ENCODE results near the gene ENHO. TPM values are rescaled to one million over a fixed set of nuclear protein-coding genes. Genes with fewer than 3 reads are reported as not detected.

The ENHO gene
- total RNA-seq, 1 donor from 2014 or later: 5.5 TPM

DNA sequence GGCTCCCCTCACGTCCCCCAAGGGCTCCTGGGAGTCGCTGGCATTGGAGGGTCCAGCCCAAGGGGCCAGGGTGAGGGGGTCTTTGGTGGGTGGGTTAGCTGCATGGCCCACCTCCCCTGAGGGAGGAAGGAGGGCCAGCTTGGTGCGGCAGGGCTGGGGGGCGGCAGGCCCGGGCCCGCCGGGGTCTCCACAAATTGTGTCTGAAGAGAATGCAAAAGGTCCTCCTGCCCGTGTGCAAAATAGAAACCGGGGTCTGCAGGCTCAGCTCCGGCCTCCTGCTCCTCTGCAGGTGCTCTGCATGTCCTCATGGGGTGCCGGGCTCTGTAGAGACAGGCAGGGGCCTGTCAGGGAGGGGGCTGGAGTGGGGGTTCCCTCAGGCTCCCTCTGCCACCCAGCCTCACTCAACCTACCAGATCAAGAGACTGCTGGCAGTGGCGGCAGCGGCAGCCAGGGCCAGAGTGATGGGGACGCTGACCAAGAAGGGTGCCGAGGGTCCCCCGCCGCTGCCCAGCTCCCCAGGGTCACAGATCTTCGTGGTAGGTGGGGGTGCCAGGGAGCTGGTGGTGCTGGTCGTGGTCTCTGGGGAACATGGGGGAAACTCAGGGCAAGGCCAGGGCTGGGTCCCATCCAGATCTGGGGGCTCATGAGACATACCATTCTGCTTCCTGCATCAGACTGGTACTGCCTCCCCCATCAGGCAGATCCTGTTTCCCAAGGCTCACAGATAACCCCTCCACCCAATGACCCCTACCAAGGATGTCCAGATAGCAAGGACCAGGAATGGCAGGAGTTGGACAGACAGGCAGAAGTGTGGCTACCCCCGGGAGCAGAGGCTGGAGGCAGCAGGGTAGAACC lies 29.2 kb upstream of the ENHO start:
- DNase-seq (ENCODE audit: extremely low spot score, unreplicated experiment): no peak
- TF ChIP-seq, protein P1, sequence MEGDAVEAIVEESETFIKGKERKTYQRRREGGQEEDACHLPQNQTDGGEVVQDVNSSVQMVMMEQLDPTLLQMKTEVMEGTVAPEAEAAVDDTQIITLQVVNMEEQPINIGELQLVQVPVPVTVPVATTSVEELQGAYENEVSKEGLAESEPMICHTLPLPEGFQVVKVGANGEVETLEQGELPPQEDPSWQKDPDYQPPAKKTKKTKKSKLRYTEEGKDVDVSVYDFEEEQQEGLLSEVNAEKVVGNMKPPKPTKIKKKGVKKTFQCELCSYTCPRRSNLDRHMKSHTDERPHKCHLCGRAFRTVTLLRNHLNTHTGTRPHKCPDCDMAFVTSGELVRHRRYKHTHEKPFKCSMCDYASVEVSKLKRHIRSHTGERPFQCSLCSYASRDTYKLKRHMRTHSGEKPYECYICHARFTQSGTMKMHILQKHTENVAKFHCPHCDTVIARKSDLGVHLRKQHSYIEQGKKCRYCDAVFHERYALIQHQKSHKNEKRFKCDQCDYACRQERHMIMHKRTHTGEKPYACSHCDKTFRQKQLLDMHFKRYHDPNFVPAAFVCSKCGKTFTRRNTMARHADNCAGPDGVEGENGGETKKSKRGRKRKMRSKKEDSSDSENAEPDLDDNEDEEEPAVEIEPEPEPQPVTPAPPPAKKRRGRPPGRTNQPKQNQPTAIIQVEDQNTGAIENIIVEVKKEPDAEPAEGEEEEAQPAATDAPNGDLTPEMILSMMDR (conservative IDR thresholded peaks at IDR 0.05): no peak
- Mint-ChIP-seq H3K27me3 (peaks cover 26% of the 10 kb centered on the region), H3K27ac (no peak overlapping the region), H3K9me3 (no peaks in the 10 kb centered on the region), H3K4me3 (no peak overlapping the region), H3K4me1 (ENCODE audit: unreplicated experiment) (peaks cover 18% of the 10 kb centered on the region), H3K36me3 (peaks cover 5% of the 10 kb centered on the region)

DNA sequence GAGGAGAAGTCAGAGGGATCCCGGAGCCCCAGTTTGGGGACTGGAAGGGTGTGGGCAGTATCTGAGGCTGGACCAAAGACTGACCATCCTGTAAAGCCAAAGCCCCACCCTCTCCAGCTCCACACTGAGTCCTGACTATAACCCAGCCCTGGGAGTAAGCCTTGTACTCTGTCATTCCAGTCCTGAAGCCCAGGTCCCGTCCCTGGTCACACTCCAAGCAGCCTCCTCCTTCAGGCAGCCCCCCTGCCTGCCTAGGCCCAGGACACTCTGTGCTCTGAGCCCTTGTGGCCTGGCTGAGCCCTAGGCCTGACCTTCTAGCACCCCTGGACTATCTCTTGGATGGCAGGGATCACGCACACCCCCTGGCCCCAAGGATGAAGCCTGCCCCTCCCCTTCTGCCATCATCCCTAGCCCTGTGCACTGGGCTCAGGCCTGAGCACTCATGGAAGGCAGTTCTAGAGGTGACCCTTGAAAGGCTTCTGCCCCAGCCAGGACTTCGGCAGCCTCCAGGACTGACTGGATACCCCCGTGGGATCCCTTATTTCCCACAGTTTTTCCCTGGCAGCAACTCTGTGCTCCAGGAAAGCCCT lies 28.0 kb upstream of the ENHO start:
- Mint-ChIP-seq H3K27ac (no peak overlapping the region), H3K4me1 (ENCODE audit: unreplicated experiment) (peaks cover 9% of the 10 kb centered on the region), H3K27me3 (peaks cover 24% of the 10 kb centered on the region), H3K4me3 (no peak overlapping the region), H3K36me3 (peaks cover 5% of the 10 kb centered on the region), H3K9me3 (no peaks in the 10 kb centered on the region)
- TF ChIP-seq, protein P1 (conservative IDR thresholded peaks at IDR 0.05): no peak
- DNase-seq (ENCODE audit: extremely low spot score, unreplicated experiment): no peak

DNA sequence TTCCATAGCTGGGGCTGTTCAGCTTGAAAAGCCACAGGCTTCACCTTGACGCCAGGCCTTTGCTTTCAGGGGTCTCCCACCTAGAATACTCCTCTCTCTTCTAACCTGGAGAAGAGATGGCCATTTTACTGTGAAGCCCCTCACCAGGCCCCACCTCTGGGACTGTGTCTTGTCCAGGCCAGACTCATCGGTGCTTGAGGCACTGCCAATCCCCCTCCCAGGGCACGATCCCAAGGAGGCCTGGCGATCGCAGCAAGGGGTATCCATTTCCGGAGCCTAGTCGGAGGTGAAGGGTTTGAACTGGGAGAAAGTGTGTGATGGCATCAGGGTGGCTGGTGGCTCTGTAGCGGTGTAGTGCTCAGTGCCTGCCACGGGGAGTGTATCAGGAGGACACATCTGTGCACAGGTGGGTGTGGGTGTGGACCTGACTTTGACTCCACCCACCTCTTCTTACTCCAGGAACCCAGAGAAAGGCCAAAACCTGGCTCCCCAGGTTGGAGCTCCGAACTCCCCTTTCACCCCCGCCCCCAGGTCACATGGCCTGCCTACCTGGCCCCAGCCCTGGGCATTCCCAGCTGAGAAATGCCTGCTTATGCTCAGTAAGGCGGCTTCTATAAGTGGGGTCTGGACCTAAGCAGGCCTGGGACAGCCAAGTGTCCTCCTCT lies 27.4 kb upstream of the ENHO start:
- Mint-ChIP-seq H3K36me3 (peaks cover 5% of the 10 kb centered on the region), H3K4me1 (ENCODE audit: unreplicated experiment) (peaks cover 8% of the 10 kb centered on the region), H3K9me3 (no peaks in the 10 kb centered on the region), H3K4me3 (no peak overlapping the region), H3K27ac (no peak overlapping the region), H3K27me3 (peaks cover 31% of the 10 kb centered on the region)
- DNase-seq (ENCODE audit: extremely low spot score, unreplicated experiment): no peak
- TF ChIP-seq, protein P1 (conservative IDR thresholded peaks at IDR 0.05): no peak

DNA sequence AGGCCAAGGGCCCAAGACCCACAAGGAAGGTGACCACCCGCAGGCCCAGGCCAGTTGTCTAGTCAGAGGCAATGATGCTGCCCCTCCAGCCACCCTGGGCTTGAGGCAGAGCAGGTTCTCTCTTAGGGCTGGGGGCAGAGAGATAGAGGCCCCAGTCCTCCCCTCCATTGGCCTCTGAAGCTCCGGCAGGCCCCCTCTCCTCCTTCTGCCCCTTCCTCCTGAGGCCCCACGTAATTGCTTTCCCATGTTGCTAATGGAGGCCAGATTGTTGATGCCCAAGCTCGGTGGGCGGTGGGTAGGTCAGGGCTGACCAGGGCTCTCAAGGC lies 26.6 kb upstream of the ENHO start:
- peaks cover under 1% of the 10 kb centered on the region for H3K4me1 Mint-ChIP-seq (ENCODE audit: unreplicated experiment)
- H3K27me3 Mint-ChIP-seq: peaks cover 39% of the 10 kb centered on the region
- H3K4me3 Mint-ChIP-seq: no peak overlapping the region
- H3K9me3 Mint-ChIP-seq: no peaks in the 10 kb centered on the region
- no peaks in the 10 kb centered on the region for H3K36me3 Mint-ChIP-seq
- TF ChIP-seq, protein P1 (conservative IDR thresholded peaks at IDR 0.05): no peak
- no peak for DNase-seq (ENCODE audit: extremely low spot score, unreplicated experiment)
- H3K27ac Mint-ChIP-seq: no peak overlapping the region

DNA sequence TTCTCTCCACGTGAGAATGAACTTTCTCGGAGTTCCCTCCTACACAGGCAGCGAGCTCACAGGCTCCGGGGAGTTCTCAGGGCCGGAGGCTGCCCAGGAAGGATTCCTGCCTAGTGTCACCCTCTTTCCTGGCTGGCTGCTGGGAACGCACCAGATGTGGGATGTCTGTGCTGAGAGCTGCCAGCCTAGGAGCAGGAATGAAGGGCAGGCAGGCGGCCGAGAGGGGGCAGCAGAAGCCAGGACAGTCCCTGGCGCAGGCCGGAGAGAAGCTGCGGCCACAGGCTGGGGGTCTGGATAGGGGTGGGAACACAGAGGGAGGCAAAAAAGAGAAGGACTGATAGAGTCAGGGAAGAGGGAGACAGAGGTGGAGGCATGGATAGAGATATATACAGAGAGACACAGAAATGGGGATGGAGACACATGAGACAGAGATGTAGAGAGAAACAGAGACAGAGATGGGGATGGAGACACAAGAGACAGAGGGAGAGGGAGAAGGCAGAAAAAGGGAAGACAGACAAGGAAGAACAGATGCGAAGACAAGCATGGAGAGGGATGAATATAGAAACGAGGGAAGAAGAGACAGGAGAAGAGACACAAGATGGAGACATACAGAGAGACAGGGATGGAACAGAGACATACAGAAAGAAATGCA lies 25.3 kb upstream of the ENHO start:
- no peaks in the 10 kb centered on the region for H3K9me3 Mint-ChIP-seq
- H3K27ac Mint-ChIP-seq: no peak overlapping the region
- TF ChIP-seq, protein P1 (conservative IDR thresholded peaks at IDR 0.05): peak; percentile 94
- peaks cover 43% of the 10 kb centered on the region for H3K27me3 Mint-ChIP-seq
- H3K4me3 Mint-ChIP-seq: no peak overlapping the region
- no peak for DNase-seq (ENCODE audit: extremely low spot score, unreplicated experiment)
- H3K36me3 Mint-ChIP-seq: no peaks in the 10 kb centered on the region
- H3K4me1 Mint-ChIP-seq (ENCODE audit: unreplicated experiment): no peaks in the 10 kb centered on the region
